Muscle layer of duodenum (tissue), 2 donors: ENCODE measurements around the gene OVAAL.

Source experiments
- H3K27ac ChIP-seq: one replicate; pipeline ENCODE4 v1.7.0; 2013; ENCODE audit warnings: mild to moderate bottlenecking, low read length
- H3K27me3 ChIP-seq: one replicate; pipeline ENCODE4 v1.7.0; 2013; ENCODE audit warnings: low read depth, mild to moderate bottlenecking, control low read depth, low read length
- H3K36me3 ChIP-seq, 2 donors: one replicate each; pipeline ENCODE4 v1.7.0; 2013; ENCODE audit warnings: low read length in 2 of 2, control low read depth in 1 of 2, mild to moderate bottlenecking in 1 of 2; ENCODE audit not compliant: insufficient read depth in 2 of 2, control insufficient read depth in 1 of 2
- H3K4me1 ChIP-seq, 2 donors: one replicate each; pipeline ENCODE4 v1.7.0; 2013; ENCODE audit warnings: low read length in 2 of 2, mild to moderate bottlenecking in 2 of 2, control low read depth in 1 of 2, moderate library complexity in 1 of 2; ENCODE audit not compliant: insufficient read depth in 2 of 2, control insufficient read depth in 1 of 2
- H3K4me3 ChIP-seq, 2 donors: one replicate each; pipeline ENCODE4 v1.7.0; 2013; ENCODE audit warnings: low read length in 2 of 2, low read depth in 1 of 2, mild to moderate bottlenecking in 1 of 2
- H3K9me3 ChIP-seq, 2 donors: one replicate each; pipeline ENCODE4 v1.7.0; 2013; ENCODE audit warnings: low read length in 2 of 2, control low read depth in 1 of 2, mild to moderate bottlenecking in 1 of 2; ENCODE audit not compliant: control insufficient read depth in 1 of 2
- donor health status: healthy.

Gene OVAAL

GRCh38 chr1:180572760-180573159, 14.0 kb downstream of the OVAAL start:
- Histone ChIP-seq H3K4me1 (no peaks in the 10 kb centered on the region), H3K27ac (no peak overlapping the region), H3K27me3 (no peaks in the 10 kb centered on the region), H3K4me3 (no peak overlapping the region), H3K36me3 (no peaks in the 10 kb centered on the region), H3K9me3 (no peaks in the 10 kb centered on the region)

DNA sequence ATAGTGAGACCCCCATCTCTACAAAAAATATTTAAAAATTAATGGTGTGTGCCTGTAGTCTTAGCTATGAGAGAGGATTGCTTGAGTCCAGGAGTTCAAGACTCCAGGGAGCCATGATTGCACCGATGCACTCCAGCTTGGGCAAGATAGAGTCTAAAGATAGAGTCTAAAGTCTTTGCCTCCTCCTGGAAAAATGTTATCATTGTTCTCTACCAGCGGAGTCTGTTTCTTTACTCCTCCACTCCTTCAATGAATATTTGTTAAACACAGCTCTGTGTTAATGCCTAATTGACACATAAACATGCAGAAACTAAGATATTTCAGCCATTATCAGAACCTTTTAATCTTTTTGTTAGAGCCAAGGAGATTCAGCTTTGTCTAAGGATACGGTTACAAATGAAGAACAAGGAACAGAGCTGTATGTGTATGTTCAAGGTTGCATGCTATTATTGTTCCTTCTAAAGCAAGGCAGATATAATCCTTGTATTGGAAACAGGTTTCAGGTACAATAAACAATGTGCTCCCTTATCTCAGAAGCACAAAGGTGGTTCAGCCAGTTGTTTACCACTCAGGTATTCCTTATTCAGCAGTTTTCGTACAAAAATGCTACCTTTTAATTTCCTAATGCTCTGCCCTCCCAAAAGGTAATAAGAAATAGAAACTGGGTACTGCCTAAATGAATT, 15.4 kb downstream of the OVAAL start:
- Histone ChIP-seq H3K27me3 (no peaks in the 10 kb centered on the region), H3K4me3 (no peak overlapping the region), H3K36me3 (no peaks in the 10 kb centered on the region), H3K4me1 (no peaks in the 10 kb centered on the region), H3K9me3 (no peaks in the 10 kb centered on the region), H3K27ac (no peak overlapping the region)

DNA sequence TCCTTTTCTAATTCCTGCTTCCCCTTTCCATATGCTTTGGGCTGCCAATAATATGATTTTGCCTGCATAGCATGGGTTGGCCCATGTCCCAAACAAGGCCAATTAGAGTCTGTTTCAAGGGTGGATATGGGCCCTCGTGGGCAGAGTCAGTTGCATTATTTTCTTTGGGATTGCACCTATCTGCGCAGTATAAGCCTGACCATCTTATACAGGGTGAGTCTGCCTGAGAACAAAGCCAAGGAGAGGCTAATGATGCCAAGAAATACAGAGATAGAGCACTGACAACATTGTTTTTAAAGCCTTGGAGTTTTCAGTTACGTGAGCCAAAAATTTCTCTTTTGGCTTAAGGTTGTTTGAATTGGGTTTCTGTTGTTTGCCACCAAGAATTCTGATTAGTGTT, 18.6 kb downstream of the OVAAL start:
- H3K4me3 ChIP-seq = no peak overlapping the region
- no peaks in the 10 kb centered on the region for H3K27me3 ChIP-seq
- H3K27ac ChIP-seq = no peak overlapping the region

DNA sequence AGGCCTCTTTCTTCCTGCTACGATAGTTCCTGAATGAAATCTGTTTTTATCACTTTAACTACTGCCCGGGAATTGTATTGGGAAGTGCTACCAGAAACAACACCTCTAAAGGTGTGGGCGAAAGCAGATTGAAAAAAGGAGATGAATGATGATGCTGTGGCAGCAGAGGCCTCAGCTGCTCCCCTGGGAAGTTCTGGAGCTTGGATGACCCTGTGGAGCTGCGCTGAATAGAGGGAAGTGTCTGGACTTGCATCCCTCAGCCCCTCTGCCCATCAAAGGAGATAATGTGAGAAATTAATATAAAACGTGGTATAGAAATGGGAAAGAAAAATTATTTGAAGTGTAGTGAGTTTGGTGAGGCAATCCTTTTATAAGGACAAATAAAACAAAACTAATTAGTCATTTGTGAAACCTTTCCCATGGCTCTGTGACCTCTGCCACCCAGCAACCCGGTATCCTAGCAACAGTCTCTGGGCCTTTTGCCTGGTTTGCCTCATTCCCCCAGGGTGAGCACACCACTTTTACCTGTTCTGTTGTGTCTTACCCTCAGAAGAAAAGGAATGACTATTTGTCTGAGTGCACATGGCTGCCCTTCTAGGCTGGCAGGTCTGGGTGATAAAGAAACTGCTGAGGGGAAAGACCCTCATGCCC, 21.3 kb downstream of the OVAAL start:
- Histone ChIP-seq H3K27me3 (no peaks in the 10 kb centered on the region), H3K36me3 (no peaks in the 10 kb centered on the region), H3K27ac (no peak overlapping the region), H3K4me1 (no peaks in the 10 kb centered on the region), H3K9me3 (no peaks in the 10 kb centered on the region), H3K4me3 (no peak overlapping the region)

More for the DNA sequence above, 18.6 kb downstream of the OVAAL start:
- no peaks in the 10 kb centered on the region for H3K9me3 ChIP-seq
- no peaks in the 10 kb centered on the region for H3K36me3 ChIP-seq
- no peaks in the 10 kb centered on the region for H3K4me1 ChIP-seq

- H3K4me1 ChIP-seq = no peaks in the 10 kb centered on the region
- no peaks in the 10 kb centered on the region for H3K27me3 ChIP-seq
- H3K4me3 ChIP-seq = no peak overlapping the region
- no peaks in the 10 kb centered on the region for H3K36me3 ChIP-seq
- H3K9me3 ChIP-seq = no peaks in the 10 kb centered on the region
- no peak overlapping the region for H3K27ac ChIP-seq
Observed at GRCh38 chr1:180581635-180582039, 22.9 kb downstream of the OVAAL start.

GRCh38 chr1:180584869-180585268, 26.1 kb downstream of the OVAAL start:
- Histone ChIP-seq H3K27me3 (no peaks in the 10 kb centered on the region), H3K4me3 (no peak overlapping the region), H3K4me1 (no peaks in the 10 kb centered on the region), H3K36me3 (no peaks in the 10 kb centered on the region), H3K9me3 (peaks cover 0 to 4% of the 10 kb centered on the region in 2 donors), H3K27ac (no peak overlapping the region)

DNA sequence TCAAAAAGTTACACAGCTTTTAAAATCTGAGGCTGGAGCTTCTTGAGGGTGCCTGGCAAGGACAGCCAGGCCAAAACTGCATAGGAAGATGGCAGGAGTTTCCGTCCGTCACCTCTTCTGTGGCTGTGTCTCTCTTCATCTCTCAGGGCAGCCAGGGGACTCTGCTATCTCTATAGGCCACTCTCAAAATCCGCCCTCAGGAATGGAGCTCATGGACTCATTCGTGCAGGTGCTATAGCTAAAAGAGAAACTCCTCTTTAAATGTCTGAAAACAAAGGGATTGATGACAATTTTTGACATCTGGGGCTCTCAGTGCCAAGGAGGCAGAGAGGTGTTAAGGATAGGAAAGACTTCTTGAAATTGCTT, 27.2 kb downstream of the OVAAL start:
- H3K27ac ChIP-seq = no peak overlapping the region
- no peaks in the 10 kb centered on the region for H3K36me3 ChIP-seq
- no peak overlapping the region for H3K4me3 ChIP-seq
- H3K4me1 ChIP-seq = no peaks in the 10 kb centered on the region
- no peaks in the 10 kb centered on the region for H3K27me3 ChIP-seq
- H3K9me3 ChIP-seq = peaks cover 0 to 4% of the 10 kb centered on the region in 2 donors

GRCh38 chr1:180586671-180587155, 27.9 kb downstream of the OVAAL start:
- Histone ChIP-seq H3K36me3 (no peaks in the 10 kb centered on the region), H3K27ac (no peak overlapping the region), H3K4me3 (no peak overlapping the region), H3K4me1 (no peaks in the 10 kb centered on the region), H3K27me3 (no peaks in the 10 kb centered on the region), H3K9me3 (peaks cover 0 to 4% of the 10 kb centered on the region in 2 donors)

DNA sequence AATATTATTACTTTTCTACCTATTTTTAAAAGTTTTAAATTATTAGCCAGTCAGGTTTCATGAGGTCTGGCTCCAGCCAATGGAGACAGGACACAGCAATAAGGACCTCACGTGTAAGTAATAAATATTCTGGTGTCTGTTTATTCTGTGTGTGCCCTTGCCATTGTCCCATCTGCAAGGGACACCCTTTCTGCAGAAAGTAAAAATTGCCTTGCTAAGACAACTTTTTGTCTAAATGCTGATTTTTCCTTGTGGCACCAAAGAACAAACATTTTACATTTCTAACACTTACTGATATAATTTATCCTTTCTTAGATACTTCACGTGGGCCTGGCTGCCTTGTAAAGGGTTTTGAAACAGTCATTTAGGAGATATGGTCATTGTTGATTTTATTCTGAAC, 29.4 kb downstream of the OVAAL start:
- Histone ChIP-seq H3K9me3 (peaks cover 0 to 4% of the 10 kb centered on the region in 2 donors), H3K27me3 (no peaks in the 10 kb centered on the region), H3K27ac (no peak overlapping the region), H3K4me3 (no peak overlapping the region), H3K4me1 (no peaks in the 10 kb centered on the region), H3K36me3 (no peaks in the 10 kb centered on the region)

DNA sequence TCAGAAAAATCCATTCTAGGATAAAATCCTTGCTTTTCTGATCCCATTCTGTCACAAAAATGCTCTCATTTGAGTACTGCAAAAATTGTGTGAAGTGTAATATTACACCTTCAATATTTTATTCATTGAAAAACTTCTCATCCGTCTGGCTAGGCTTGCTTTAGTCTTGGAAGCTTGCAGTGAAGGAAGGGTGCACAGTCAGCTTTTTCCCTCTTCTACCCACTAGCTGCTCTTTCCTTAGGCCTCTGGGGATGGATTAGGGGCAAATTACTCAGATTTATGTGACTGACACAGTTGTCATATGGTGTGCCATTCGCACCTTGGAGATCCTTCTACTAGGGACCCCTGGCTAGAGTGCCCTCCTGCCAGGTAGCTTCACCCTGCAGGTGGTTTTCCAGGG, 32.1 kb downstream of the OVAAL start:
- Histone ChIP-seq H3K36me3 (no peaks in the 10 kb centered on the region), H3K9me3 (peaks cover 0 to 4% of the 10 kb centered on the region in 2 donors), H3K27me3 (no peaks in the 10 kb centered on the region), H3K27ac (no peak overlapping the region), H3K4me3 (no peak overlapping the region), H3K4me1 (no peaks in the 10 kb centered on the region)

DNA sequence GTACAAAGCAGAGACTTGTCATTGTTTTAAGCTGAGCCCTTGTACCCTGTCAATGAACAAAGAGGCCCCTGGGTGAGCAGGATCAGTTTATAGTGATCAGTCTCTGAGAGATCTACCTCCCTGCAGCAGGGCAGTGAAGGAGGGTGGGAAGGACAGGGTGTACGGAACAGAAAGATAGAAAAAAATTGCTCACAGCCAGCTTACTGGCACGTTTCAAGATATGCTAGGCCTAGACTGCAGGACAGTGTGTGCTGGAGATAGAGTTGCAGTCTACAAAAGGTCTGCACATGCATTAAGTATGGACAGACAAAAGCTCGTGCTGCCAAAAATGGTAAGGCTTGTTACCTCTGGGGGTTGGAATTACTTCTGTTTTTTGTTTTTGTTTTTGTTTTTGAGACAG, 34.6 kb downstream of the OVAAL start:
- no peaks in the 10 kb centered on the region for H3K4me1 ChIP-seq
- H3K9me3 ChIP-seq = peaks cover 0 to under 1% of the 10 kb centered on the region in 2 donors
- H3K36me3 ChIP-seq = no peaks in the 10 kb centered on the region
- no peaks in the 10 kb centered on the region for H3K27me3 ChIP-seq
- no peak overlapping the region for H3K4me3 ChIP-seq
- H3K27ac ChIP-seq = no peak overlapping the region

DNA sequence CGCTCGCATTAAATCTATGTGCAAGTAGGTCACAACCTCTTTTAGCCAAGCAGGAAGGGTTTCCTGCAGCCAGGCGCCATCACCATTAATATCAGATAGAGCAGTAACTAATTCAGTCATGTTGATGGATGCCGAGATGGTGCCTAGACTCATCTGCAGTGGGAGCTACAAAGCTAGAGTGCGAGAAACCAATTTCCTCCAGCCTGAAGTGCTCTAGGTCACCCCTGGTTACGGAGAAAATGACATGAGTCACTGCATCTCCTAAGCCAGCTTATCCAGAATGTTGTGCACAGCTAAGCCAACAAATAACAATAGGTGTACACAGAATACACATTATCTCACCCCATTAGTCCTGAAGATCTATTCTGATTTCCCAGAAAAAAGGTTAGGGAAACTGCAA, 36.0 kb downstream of the OVAAL start:
- H3K4me1 ChIP-seq = no peaks in the 10 kb centered on the region
- H3K9me3 ChIP-seq = no peaks in the 10 kb centered on the region
- no peaks in the 10 kb centered on the region for H3K36me3 ChIP-seq
- no peak overlapping the region for H3K27ac ChIP-seq
- H3K4me3 ChIP-seq = no peak overlapping the region
- no peaks in the 10 kb centered on the region for H3K27me3 ChIP-seq
